GM13976 (cell line): ENCODE measurements around the gene CRYZL1.

ENCODE experiments used
- DNase-seq: peaks from one replicate; pipeline ENCODE4 v3.0.0; 2012; ENCODE audit warnings: low spot score
- in situ Hi-C: fragments of 300-500 bp; cut with MboI; formaldehyde crosslinking; loops from one replicate; pipeline ENCODE4 v1.12.0; 2022; ENCODE audit warnings: low sequenced_read_pairs, mixed read lengths, inconsistent platforms; ENCODE audit not compliant: unreplicated experiment
- TF ChIP-seq, protein P1 (sequence below): IDR thresholded peaks from 2 replicates; pipeline ENCODE4 v1.5.1; 2012; ENCODE audit warnings: borderline replicate concordance, mild to moderate bottlenecking; ENCODE audit not compliant: insufficient read depth; ENCODE audit errors: extremely low read depth, missing control alignments, control extremely low read depth

The CRYZL1 gene

DNA sequence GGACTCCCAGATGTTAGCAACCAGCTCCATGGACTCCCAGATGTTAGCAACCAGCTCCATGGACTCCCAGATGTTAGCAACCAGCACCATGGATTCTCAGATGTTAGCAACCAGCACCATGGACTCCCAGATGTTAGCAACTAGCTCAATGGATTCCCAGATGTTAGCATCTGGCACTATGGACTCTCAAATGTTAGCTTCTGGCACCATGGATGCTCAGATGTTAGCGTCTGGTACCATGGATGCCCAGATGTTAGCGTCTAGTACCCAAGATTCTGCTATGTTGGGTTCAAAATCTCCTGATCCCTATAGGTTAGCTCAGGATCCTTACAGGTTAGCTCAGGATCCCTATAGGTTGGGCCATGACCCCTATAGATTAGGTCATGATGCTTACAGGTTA lies 89.9 kb downstream of the CRYZL1 start:
- TF ChIP-seq, protein P1, sequence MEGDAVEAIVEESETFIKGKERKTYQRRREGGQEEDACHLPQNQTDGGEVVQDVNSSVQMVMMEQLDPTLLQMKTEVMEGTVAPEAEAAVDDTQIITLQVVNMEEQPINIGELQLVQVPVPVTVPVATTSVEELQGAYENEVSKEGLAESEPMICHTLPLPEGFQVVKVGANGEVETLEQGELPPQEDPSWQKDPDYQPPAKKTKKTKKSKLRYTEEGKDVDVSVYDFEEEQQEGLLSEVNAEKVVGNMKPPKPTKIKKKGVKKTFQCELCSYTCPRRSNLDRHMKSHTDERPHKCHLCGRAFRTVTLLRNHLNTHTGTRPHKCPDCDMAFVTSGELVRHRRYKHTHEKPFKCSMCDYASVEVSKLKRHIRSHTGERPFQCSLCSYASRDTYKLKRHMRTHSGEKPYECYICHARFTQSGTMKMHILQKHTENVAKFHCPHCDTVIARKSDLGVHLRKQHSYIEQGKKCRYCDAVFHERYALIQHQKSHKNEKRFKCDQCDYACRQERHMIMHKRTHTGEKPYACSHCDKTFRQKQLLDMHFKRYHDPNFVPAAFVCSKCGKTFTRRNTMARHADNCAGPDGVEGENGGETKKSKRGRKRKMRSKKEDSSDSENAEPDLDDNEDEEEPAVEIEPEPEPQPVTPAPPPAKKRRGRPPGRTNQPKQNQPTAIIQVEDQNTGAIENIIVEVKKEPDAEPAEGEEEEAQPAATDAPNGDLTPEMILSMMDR, result no peak
- DNase-seq, result no peak

DNA sequence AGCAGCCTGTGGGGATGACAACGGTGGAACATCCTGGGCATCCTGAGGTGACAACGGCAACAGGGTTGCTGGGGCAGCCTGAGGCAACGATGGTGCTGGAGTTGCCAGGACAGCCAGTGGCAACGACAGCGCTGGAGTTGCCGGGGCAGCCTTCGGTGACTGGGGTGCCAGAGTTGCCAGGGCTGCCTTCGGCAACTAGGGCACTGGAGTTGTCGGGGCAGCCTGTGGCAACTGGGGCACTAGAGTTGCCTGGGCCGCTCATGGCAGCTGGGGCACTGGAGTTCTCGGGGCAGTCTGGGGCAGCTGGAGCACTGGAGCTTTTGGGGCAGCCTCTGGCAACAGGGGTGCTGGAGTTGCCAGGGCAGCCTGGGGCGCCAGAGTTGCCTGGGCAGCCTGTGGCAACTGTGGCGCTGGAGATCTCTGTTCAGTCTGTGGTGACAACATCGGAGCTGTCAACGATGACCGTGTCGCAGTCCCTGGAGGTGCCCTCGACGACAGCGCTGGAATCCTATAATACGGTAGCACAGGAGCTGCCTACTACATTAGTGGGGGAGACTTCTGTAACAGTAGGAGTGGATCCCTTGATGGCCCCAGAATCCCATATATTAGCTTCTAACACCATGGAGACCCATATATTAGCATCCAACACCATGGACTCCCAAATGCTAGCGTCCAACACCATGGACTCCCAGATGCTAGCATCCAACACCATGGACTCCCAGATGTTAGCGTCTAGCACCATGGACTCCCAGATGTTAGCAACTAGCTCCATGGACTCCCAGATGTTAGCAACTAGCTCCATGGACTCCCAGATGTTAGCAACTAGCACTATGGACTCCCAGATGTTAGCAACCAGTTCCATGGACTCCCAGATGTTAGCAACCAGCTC lies 90.5 kb downstream of the CRYZL1 start:
- TF ChIP-seq, protein P1, result no peak
- no peak for DNase-seq
- in situ Hi-C loops, result no loop called here

More for the DNA sequence above, 89.9 kb downstream of the CRYZL1 start:
- in situ Hi-C loops, result no loop called here

DNA sequence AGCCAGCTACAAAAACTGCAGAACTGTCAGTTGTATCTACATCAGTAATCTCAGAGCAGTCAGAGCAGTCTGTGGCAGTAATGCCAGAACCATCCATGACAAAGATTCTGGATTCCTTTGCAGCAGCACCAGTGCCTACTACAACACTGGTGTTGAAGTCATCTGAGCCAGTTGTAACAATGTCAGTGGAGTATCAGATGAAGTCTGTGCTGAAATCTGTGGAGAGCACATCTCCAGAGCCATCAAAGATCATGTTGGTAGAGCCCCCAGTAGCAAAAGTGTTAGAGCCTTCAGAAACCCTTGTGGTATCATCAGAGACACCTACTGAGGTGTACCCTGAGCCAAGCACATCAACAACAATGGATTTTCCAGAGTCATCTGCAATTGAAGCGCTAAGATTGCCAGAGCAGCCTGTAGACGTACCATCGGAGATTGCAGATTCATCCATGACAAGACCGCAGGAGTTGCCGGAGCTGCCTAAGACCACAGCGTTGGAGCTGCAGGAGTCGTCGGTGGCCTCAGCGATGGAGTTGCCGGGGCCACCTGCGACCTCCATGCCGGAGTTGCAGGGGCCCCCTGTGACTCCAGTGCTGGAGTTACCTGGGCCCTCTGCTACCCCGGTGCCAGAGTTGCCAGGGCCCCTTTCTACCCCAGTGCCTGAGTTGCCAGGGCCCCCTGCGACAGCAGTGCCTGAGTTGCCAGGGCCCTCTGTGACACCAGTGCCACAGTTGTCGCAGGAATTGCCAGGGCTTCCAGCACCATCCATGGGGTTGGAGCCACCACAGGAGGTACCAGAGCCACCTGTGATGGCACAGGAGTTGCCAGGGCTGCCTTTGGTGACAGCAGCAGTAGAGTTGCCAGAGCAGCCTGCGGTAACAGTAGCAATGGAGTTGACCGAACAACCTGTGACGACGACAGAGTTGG lies 91.4 kb downstream of the CRYZL1 start:
- in situ Hi-C loops, result no loop called here
- DNase-seq, result no peak
- TF ChIP-seq, protein P1, result no peak

DNA sequence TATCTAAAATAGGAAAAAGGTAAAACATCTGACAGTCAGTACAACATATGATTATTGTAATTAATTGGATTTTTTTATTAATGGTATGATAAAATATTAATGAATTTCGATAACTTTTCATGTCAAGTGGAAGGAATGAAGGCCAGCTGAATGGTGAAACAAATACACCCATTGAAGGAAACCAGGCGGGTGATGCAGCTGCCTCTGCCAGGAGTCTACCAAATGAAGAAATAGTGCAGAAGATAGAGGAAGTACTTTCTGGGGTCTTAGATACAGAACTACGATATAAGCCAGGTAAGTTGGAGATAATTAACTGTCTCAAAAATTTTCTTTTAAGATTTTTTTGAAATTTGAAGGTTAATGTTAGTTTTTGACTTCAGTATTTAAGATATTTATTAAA lies 95.5 kb downstream of the CRYZL1 start:
- in situ Hi-C loops, result no loop called here
- TF ChIP-seq, protein P1, result no peak
- no peak for DNase-seq

DNA sequence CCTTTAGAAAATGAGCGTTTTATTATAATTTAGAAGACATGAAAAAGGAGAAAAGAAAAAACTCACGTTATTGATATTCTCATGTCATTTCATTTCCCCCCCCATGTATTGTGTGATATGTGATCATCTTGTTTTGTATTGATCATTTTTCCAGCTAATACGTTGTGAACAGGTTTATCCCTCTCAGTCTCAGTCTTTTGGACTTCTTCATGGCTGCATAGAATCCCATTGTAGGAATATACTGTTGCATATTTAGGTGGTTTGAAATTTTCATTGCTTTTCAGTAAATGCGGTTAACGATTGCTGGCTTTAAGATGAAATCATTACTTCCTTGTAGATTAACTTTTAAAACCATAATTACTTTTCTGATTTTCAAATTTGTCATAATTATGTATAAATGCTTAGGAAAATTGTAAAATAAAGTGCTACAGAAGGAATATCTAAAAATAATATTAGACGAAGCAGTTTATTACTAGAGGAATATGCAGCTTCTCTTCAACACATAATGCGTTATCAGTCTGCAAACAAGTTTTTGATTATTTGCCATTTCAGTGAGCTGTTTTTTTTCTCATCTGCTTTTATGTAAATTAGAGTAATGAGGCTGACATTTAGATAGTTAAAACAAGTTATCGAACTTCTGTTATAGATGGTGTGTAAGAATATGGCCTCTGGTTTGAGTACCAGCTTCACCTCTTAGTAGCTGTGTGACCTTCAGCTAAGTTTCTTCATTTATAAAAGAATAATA lies 96.9 kb downstream of the CRYZL1 start:
- no peak for DNase-seq
- TF ChIP-seq, protein P1, result no peak
- in situ Hi-C loops, result no loop called here
